ENCODE results near the gene HS3ST1.

HS3ST1 gene

GRCh38 chr4:11354531-11354930, 74.2 kb downstream of the HS3ST1 start:
- H3K4me3 ChIP-seq (ENCODE audit: low read length, poor library complexity, severe bottlenecking): no peak overlapping the region
- H3K9me2 ChIP-seq (replicated peaks; ENCODE audit: low read depth, low read length): no peaks in the 10 kb centered on the region
- H3K9me3 ChIP-seq (ENCODE audit: insufficient read depth, low read depth, low read length): peaks cover 3% of the 10 kb centered on the region; the same call in 1 of the 2 replicates
- no peaks in the 10 kb centered on the region for H3K36me3 ChIP-seq (ENCODE audit: insufficient read depth, low read length)
- H3K27me3 ChIP-seq (ENCODE audit: insufficient read depth, low read length, poor library complexity, severe bottlenecking): no peaks in the 10 kb centered on the region
- H4K20me1 ChIP-seq (ENCODE audit: insufficient read depth, low read length, poor library complexity, severe bottlenecking): no peaks in the 10 kb centered on the region
- no peak for TF ChIP-seq EZH2phosphoT487 (IDR thresholded peaks at IDR 0.05; ENCODE audit: borderline replicate concordance)
- no peak for TF ChIP-seq CTCF (conservative IDR thresholded peaks at IDR 0.05; ENCODE audit: low read length)
- no peak overlapping the region for H3K4me2 ChIP-seq (ENCODE audit: low read depth, low read length, poor library complexity, severe bottlenecking)
- no peaks in the 10 kb centered on the region for H3K79me2 ChIP-seq (ENCODE audit: insufficient read depth, low read length)
- H3K9ac ChIP-seq (ENCODE audit: low read depth, low read length, poor library complexity, severe bottlenecking): no peak overlapping the region
- no peak overlapping the region for H2AFZ ChIP-seq (ENCODE audit: low read length)
- no peaks in the 10 kb centered on the region for H3K4me1 ChIP-seq (ENCODE audit: insufficient read depth, low read length, poor library complexity, severe bottlenecking)
- no peaks in the 10 kb centered on the region for H3F3A ChIP-seq (ENCODE audit: low read depth)

- Histone ChIP-seq H3K4me2 (ENCODE audit: low read depth, low read length, poor library complexity, severe bottlenecking) (no peak overlapping the region), H3K36me3 (ENCODE audit: insufficient read depth, low read length) (no peaks in the 10 kb centered on the region), H3F3A (ENCODE audit: low read depth) (no peaks in the 10 kb centered on the region), H3K79me2 (ENCODE audit: insufficient read depth, low read length) (no peaks in the 10 kb centered on the region), H3K27me3 (ENCODE audit: insufficient read depth, low read length, poor library complexity, severe bottlenecking) (no peaks in the 10 kb centered on the region), H3K4me3 (ENCODE audit: low read length, poor library complexity, severe bottlenecking) (no peak overlapping the region), H3K4me1 (ENCODE audit: insufficient read depth, low read length, poor library complexity, severe bottlenecking) (no peaks in the 10 kb centered on the region), H3K9ac (ENCODE audit: low read depth, low read length, poor library complexity, severe bottlenecking) (no peak overlapping the region), H3K9me3 (ENCODE audit: insufficient read depth, low read depth, low read length) (no peaks in the 10 kb centered on the region), H3K9me2 (replicated peaks; ENCODE audit: low read depth, low read length) (no peaks in the 10 kb centered on the region), H4K20me1 (ENCODE audit: insufficient read depth, low read length, poor library complexity, severe bottlenecking) (no peaks in the 10 kb centered on the region), H2AFZ (ENCODE audit: low read length) (no peak overlapping the region)
- no peak for TF ChIP-seq CTCF (conservative IDR thresholded peaks at IDR 0.05; ENCODE audit: low read length)
- no peak for TF ChIP-seq EZH2phosphoT487 (IDR thresholded peaks at IDR 0.05; ENCODE audit: borderline replicate concordance)
Measured at GRCh38 chr4:11348449-11349088, 80.1 kb downstream of the HS3ST1 start.

- no peak for TF ChIP-seq CTCF (conservative IDR thresholded peaks at IDR 0.05; ENCODE audit: low read length)
- no peak for TF ChIP-seq EZH2phosphoT487 (IDR thresholded peaks at IDR 0.05; ENCODE audit: borderline replicate concordance)
- Histone ChIP-seq H3K4me1 (ENCODE audit: insufficient read depth, low read length, poor library complexity, severe bottlenecking) (no peaks in the 10 kb centered on the region), H3K9me3 (ENCODE audit: insufficient read depth, low read depth, low read length) (no peaks in the 10 kb centered on the region), H3K79me2 (ENCODE audit: insufficient read depth, low read length) (no peaks in the 10 kb centered on the region), H3K4me3 (ENCODE audit: low read length, poor library complexity, severe bottlenecking) (no peak overlapping the region), H3K4me2 (ENCODE audit: low read depth, low read length, poor library complexity, severe bottlenecking) (no peak overlapping the region), H2AFZ (ENCODE audit: low read length) (no peak overlapping the region), H3K36me3 (ENCODE audit: insufficient read depth, low read length) (no peaks in the 10 kb centered on the region), H3K27me3 (ENCODE audit: insufficient read depth, low read length, poor library complexity, severe bottlenecking) (no peaks in the 10 kb centered on the region), H3K9me2 (replicated peaks; ENCODE audit: low read depth, low read length) (no peaks in the 10 kb centered on the region), H3K9ac (ENCODE audit: low read depth, low read length, poor library complexity, severe bottlenecking) (no peak overlapping the region), H3F3A (ENCODE audit: low read depth) (no peaks in the 10 kb centered on the region), H4K20me1 (ENCODE audit: insufficient read depth, low read length, poor library complexity, severe bottlenecking) (no peaks in the 10 kb centered on the region)
Measured at GRCh38 chr4:11344916-11345315, 83.8 kb downstream of the HS3ST1 start.

All from Loucy (cell line).